NB4 (cell line): Measurements from ENCODE around the gene CCDC178.

Experiments used
- TF ChIP-seq, protein P1 (sequence below): IDR thresholded peaks from one replicate; pipeline ENCODE4 v1.5.1; 2012; ENCODE audit warnings: low read depth, low read length
- TF ChIP-seq, protein P2 (sequence below): IDR thresholded peaks from 2 replicates; pipeline ENCODE4 v1.6.1; 2011; ENCODE audit warnings: low read depth, low read length

DNA sequence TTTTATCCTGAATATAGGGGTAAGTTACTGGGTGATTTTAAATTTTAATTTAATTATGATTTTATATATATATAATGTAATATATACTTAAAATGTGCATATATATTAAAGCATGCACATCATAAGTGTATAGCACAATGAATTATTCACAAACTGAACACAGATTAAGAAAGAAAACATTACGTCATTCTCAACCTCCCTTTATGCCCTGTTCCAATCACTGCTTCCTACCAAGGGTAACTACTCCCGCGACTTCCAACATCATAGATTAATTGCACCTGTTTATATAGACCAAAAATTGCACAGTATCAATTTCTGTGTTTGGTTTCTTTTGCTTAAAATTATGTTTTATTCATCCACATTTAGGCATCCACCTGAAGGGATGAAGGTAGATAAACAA is 366.4 kb downstream of the CCDC178 start:
- TF ChIP-seq, protein P1, sequence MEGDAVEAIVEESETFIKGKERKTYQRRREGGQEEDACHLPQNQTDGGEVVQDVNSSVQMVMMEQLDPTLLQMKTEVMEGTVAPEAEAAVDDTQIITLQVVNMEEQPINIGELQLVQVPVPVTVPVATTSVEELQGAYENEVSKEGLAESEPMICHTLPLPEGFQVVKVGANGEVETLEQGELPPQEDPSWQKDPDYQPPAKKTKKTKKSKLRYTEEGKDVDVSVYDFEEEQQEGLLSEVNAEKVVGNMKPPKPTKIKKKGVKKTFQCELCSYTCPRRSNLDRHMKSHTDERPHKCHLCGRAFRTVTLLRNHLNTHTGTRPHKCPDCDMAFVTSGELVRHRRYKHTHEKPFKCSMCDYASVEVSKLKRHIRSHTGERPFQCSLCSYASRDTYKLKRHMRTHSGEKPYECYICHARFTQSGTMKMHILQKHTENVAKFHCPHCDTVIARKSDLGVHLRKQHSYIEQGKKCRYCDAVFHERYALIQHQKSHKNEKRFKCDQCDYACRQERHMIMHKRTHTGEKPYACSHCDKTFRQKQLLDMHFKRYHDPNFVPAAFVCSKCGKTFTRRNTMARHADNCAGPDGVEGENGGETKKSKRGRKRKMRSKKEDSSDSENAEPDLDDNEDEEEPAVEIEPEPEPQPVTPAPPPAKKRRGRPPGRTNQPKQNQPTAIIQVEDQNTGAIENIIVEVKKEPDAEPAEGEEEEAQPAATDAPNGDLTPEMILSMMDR: no peak
- TF ChIP-seq, protein P2, sequence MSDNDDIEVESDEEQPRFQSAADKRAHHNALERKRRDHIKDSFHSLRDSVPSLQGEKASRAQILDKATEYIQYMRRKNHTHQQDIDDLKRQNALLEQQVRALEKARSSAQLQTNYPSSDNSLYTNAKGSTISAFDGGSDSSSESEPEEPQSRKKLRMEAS: no peak
